Endodermal cell (in vitro differentiated cells): ENCODE results near the gene NUDT6. TPM values are rescaled to one million over a fixed set of nuclear protein-coding genes. Genes with fewer than 3 reads are reported as not detected.
"Not testable (repeated sequence)": the region's sequence is repeated elsewhere in the genome, so short reads cannot be mapped to it uniquely, and the experiment has no call there.

Experiments
- DNase-seq: peaks from one replicate; pipeline ENCODE4 v3.0.0-alpha.2; 2017
- H3K27ac ChIP-seq: 2 replicates; pipeline ENCODE4 v1.5.1; 2013; ENCODE audit warnings: mild to moderate bottlenecking, low read depth, low read length, moderate library complexity
- H3K27me3 ChIP-seq: 2 replicates; pipeline ENCODE4 v1.6.1; 2013; ENCODE audit warnings: mild to moderate bottlenecking, low read length, moderate library complexity; ENCODE audit not compliant: insufficient read depth, control insufficient read depth, poor library complexity, severe bottlenecking
- H3K36me3 ChIP-seq: 2 replicates; pipeline ENCODE4 v1.7.0; 2013; ENCODE audit warnings: mild to moderate bottlenecking, low read length, moderate library complexity; ENCODE audit not compliant: control insufficient read depth, insufficient read depth
- H3K4me1 ChIP-seq: one replicate; pipeline ENCODE4 v1.7.0; 2013; ENCODE audit warnings: low read length; ENCODE audit not compliant: control insufficient read depth, insufficient read depth
- H3K4me3 ChIP-seq: 2 replicates; pipeline ENCODE4 v1.5.1; 2013; ENCODE audit warnings: mild to moderate bottlenecking, low read length, moderate library complexity
- H3K9ac ChIP-seq: 2 replicates; pipeline ENCODE4 v1.6.1; 2013; ENCODE audit warnings: mild to moderate bottlenecking, low read length, moderate library complexity; ENCODE audit not compliant: poor library complexity, severe bottlenecking; ENCODE audit errors: extremely low read depth
- H3K9me3 ChIP-seq: 2 replicates; pipeline ENCODE4 v1.6.1; 2013; ENCODE audit warnings: mild to moderate bottlenecking, low read length, moderate library complexity; ENCODE audit not compliant: control insufficient read depth
- H3K27ac Mint-ChIP-seq: 2 replicates; pipeline ENCODE4 v1.8.0; 2020; ENCODE audit warnings: mixed read lengths
- H3K27me3 Mint-ChIP-seq: 2 replicates; pipeline ENCODE4 v1.8.0; 2021; ENCODE audit warnings: mild to moderate bottlenecking, mixed read lengths; ENCODE audit not compliant: insufficient read depth
- H3K36me3 Mint-ChIP-seq: 2 replicates; pipeline ENCODE4 v1.8.0; 2020; ENCODE audit warnings: low read depth, mixed read lengths
- H3K4me1 Mint-ChIP-seq: 2 replicates; pipeline ENCODE4 v1.8.0; 2020; ENCODE audit warnings: mixed read lengths
- H3K4me3 Mint-ChIP-seq: 2 replicates; pipeline ENCODE4 v1.8.0; 2020; ENCODE audit warnings: mild to moderate bottlenecking, moderate library complexity, mixed read lengths
- H3K9me3 Mint-ChIP-seq: 2 replicates; pipeline ENCODE4 v1.8.0; 2020; ENCODE audit warnings: mild to moderate bottlenecking, mixed read lengths
- CTCF ChIP-seq: fragments of 200-600 bp; sonication (generic); conservative IDR thresholded peaks from 2 replicates; pipeline ENCODE4 v1.5.0; 2021; ENCODE audit warnings: antibody characterized with exemption, mild to moderate bottlenecking
- WGBS, 2 experiments: methylation state at CpG; one replicate each; pipeline versions ENCODE4 v1.1.5 to v1.1.7; 2013; ENCODE audit warnings: missing lambda C conversion rate in 2 of 2, mixed read lengths in 1 of 2; ENCODE audit not compliant: insufficient coverage in 1 of 2, insufficient read length in 1 of 2; 5-methylcytosine and 5-hydroxymethylcytosine counted together
- total RNA-seq, 2 donors: library from RNA; stranded (reverse); fragmentation: NEBNext Ultra II Directional in 1 of 2; extraction: Animal tissue kit (Norgen Biotek cat#: 25700) in 1 of 2; gene quantifications; 2 replicates in 1 of 2; 3 replicates in 1 of 2; pipeline ENCODE4 v1.2.1, GENCODE V29; 2021

NUDT6 gene
- total RNA-seq, 2 donors from 2014 or later = 5.8 to 11.6 TPM

DNA sequence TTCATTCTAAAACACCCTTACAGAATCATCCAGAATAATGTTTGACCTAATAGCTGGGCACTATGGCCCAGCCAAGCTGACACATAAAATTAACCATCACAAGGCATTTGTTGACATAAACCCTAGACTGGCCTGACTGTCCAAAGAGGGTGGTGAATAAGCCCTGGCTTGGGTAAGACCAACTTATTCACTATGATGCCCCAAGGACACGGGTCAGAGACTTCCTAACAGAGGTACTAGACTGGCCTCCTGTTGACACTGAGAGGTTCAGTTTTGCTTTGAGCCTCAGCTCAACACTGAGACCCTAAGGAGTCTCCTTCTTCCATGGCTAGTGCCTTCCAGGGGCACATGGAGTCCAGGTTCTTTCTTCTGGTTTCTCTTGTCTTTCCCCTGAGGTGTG, 74.5 kb downstream of the NUDT6 start:
- Mint-ChIP-seq H3K27ac (no peak overlapping the region), H3K4me3 (no peak overlapping the region)

GRCh38 chr4:122845760-122846159, 76.6 kb downstream of the NUDT6 start:
- peaks cover 23% of the 10 kb centered on the region for H3K4me1 Mint-ChIP-seq
- no peak overlapping the region for H3K4me3 Mint-ChIP-seq
- no peak for DNase-seq
- peaks cover 7% of the 10 kb centered on the region for H3K9me3 Mint-ChIP-seq
- Histone ChIP-seq H3K4me1 (no peaks in the 10 kb centered on the region), H3K36me3 (no peaks in the 10 kb centered on the region), H3K27me3 (no peaks in the 10 kb centered on the region), H3K9ac (no peak overlapping the region), H3K4me3 (no peak overlapping the region), H3K27ac (no peak overlapping the region), H3K9me3 (no peaks in the 10 kb centered on the region)
- 77 to 83% methylated on average over 3 of the region's 3 CpGs for WGBS, 2 experiments
- no peaks in the 10 kb centered on the region for H3K27me3 Mint-ChIP-seq
- no peak for TF ChIP-seq CTCF
- peaks cover 6% of the 10 kb centered on the region for H3K36me3 Mint-ChIP-seq
- H3K27ac Mint-ChIP-seq = no peak overlapping the region

More for the DNA sequence above, 74.5 kb downstream of the NUDT6 start:
- Mint-ChIP-seq H3K36me3 (peaks cover 6% of the 10 kb centered on the region), H3K27me3 (peaks cover 1% of the 10 kb centered on the region), H3K9me3 (peaks cover 7% of the 10 kb centered on the region), H3K4me1 (peaks cover 26% of the 10 kb centered on the region)
- no peak overlapping the region for H3K27ac ChIP-seq
- no peak overlapping the region for H3K4me3 ChIP-seq
- H3K4me1 ChIP-seq = no peaks in the 10 kb centered on the region
- no peaks in the 10 kb centered on the region for H3K36me3 ChIP-seq
- DNase-seq = no peak
- no peak overlapping the region for H3K9ac ChIP-seq
- no peak for TF ChIP-seq CTCF
- no peaks in the 10 kb centered on the region for H3K27me3 ChIP-seq
- WGBS, 2 experiments = 83 to 94% methylated on average over 1 of the region's 1 CpG
- H3K9me3 ChIP-seq = no peaks in the 10 kb centered on the region

GRCh38 chr4:122845066-122845465, 77.3 kb downstream of the NUDT6 start:
- WGBS, 2 experiments = 89 to 96% methylated on average over 3 of the region's 3 CpGs
- H3K27me3 Mint-ChIP-seq = no peaks in the 10 kb centered on the region
- Histone ChIP-seq H3K27me3 (no peaks in the 10 kb centered on the region), H3K4me1 (no peaks in the 10 kb centered on the region), H3K9me3 (no peaks in the 10 kb centered on the region), H3K27ac (no peak overlapping the region), H3K9ac (no peak overlapping the region), H3K4me3 (no peak overlapping the region), H3K36me3 (no peaks in the 10 kb centered on the region)
- peaks cover 19% of the 10 kb centered on the region for H3K4me1 Mint-ChIP-seq
- peaks cover 6% of the 10 kb centered on the region for H3K36me3 Mint-ChIP-seq
- TF ChIP-seq CTCF = no peak
- DNase-seq = no peak
- no peak overlapping the region for H3K27ac Mint-ChIP-seq
- no peak overlapping the region for H3K4me3 Mint-ChIP-seq
- H3K9me3 Mint-ChIP-seq = peaks cover 7% of the 10 kb centered on the region

DNA sequence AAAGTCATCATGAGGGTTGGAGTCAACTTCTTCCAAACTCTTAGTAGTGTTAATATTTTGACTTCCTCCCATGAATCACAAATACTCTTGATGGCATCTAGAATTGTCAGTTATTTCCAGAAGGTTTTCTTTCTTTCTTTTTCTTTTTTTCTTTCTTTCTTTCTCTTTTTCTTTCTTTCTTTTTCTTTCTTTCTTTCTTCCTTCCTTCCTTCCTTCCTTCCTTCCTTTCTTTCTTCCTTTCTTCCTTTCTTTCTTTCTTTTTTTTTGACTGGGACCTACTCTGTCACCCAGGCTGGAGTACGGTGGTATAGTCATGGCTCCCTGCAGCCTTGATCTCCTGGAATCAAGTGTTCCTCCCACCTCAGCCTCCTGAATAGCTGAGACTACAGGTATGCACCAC, 78.0 kb downstream of the NUDT6 start:
- DNase-seq, H3K27ac Mint-ChIP-seq, H3K9ac ChIP-seq, H3K27ac ChIP-seq, H3K27me3 Mint-ChIP-seq, H3K4me3 Mint-ChIP-seq, H3K4me3 ChIP-seq, H3K9me3 Mint-ChIP-seq, H3K27me3 ChIP-seq, H3K9me3 ChIP-seq, H3K4me1 ChIP-seq, H3K36me3 ChIP-seq: not testable (repeated sequence)
- WGBS, 2 experiments = 91 to 100% methylated on average over 1 of the region's 1 CpG
- Mint-ChIP-seq H3K36me3 (peaks cover 12% of the 10 kb centered on the region), H3K4me1 (peaks cover 17% of the 10 kb centered on the region)
